BE2C (cell line): Measurements from ENCODE around the gene MRPS11.

Experiments used
- DNase-seq: peaks from one replicate; pipeline ENCODE4 v3.0.0-alpha.2; 2020
- H3K27me3 ChIP-seq: fragments of 250-450 bp; sonication (Bioruptor Pico); 2 replicates; pipeline ENCODE4 v1.5.1; 2020; ENCODE audit warnings: mild to moderate bottlenecking
- H3K36me3 ChIP-seq: fragments of 250-450 bp; sonication (Bioruptor Pico); 2 replicates; pipeline ENCODE4 v1.5.1; 2020; ENCODE audit warnings: mild to moderate bottlenecking
- H3K4me1 ChIP-seq: fragments of 250-450 bp; sonication (Bioruptor Pico); 2 replicates; pipeline ENCODE4 v1.5.1; 2020
- H3K4me3 ChIP-seq: 2 replicates; pipeline ENCODE4 v1.5.1; 2011; ENCODE audit warnings: low read depth, low read length
- H3K9me3 ChIP-seq: fragments of 250-450 bp; sonication (Bioruptor Pico); 2 replicates; pipeline ENCODE4 v1.5.1; 2020
- TF ChIP-seq, protein P1 (sequence below): IDR thresholded peaks from 2 replicates; pipeline ENCODE4 v1.5.1; 2012; ENCODE audit warnings: mild to moderate bottlenecking, low read depth, low read length

MRPS11 gene

DNA sequence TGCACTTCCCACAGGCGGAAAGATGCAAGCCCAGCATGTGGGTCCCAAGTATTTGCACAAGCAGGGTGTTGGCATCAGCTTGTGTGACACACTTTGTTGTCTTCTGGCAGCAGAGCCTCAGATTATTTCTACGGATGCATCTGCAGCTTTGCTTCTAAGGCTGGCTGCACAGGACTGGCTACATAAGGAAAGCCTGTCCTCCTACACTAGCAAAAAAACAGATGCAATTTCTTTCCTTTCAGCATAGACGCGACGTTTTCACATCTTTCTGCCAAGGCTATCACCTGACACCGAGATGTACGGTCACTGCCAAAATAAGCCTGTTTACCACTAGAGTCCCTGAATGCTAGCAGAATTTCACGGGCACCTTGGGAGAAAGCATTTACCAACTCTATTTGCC is 13.5 kb downstream of the MRPS11 start:
- Histone ChIP-seq H3K36me3 (peaks cover 15% of the 10 kb centered on the region), H3K4me1 (peaks cover 3% of the 10 kb centered on the region; the same call in 1 of the 2 replicates), H3K27me3 (no peaks in the 10 kb centered on the region), H3K9me3 (no peaks in the 10 kb centered on the region), H3K4me3 (no peak overlapping the region)
- TF ChIP-seq, protein P1, sequence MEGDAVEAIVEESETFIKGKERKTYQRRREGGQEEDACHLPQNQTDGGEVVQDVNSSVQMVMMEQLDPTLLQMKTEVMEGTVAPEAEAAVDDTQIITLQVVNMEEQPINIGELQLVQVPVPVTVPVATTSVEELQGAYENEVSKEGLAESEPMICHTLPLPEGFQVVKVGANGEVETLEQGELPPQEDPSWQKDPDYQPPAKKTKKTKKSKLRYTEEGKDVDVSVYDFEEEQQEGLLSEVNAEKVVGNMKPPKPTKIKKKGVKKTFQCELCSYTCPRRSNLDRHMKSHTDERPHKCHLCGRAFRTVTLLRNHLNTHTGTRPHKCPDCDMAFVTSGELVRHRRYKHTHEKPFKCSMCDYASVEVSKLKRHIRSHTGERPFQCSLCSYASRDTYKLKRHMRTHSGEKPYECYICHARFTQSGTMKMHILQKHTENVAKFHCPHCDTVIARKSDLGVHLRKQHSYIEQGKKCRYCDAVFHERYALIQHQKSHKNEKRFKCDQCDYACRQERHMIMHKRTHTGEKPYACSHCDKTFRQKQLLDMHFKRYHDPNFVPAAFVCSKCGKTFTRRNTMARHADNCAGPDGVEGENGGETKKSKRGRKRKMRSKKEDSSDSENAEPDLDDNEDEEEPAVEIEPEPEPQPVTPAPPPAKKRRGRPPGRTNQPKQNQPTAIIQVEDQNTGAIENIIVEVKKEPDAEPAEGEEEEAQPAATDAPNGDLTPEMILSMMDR: no peak
- no peak for DNase-seq

DNA sequence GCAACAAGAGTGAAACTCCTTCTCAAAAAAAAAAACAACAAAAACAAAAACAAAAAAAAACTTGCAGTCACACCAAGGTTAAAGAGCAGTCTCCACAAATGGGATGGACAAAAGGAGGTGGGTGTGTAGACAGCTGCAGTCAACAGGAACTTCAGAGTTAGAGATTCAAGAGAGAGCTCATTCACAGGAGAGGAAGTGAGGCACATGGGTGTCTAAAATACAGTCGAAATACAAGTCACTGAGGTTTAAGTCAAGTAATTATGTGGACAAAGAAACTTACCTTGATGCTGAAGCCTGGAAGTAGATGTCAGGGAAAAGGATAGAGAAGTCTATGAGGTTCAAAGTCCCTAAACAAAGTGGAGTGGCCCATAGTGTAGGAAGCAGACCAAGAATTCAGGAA is 14.8 kb downstream of the MRPS11 start:
- H3K36me3 ChIP-seq: peaks cover 10% of the 10 kb centered on the region
- no peaks in the 10 kb centered on the region for H3K27me3 ChIP-seq
- no peaks in the 10 kb centered on the region; the same call in 1 of the 2 replicates for H3K4me1 ChIP-seq
- no peak overlapping the region for H3K4me3 ChIP-seq
- DNase-seq: no peak
- TF ChIP-seq, protein P1: no peak
- H3K9me3 ChIP-seq: no peaks in the 10 kb centered on the region

GRCh38 chr15:88484682-88485331 is 17.3 kb downstream of the MRPS11 start:
- DNase-seq: peak; percentile 23
- Histone ChIP-seq H3K4me3 (no peak overlapping the region), H3K9me3 (no peaks in the 10 kb centered on the region), H3K36me3 (no peaks in the 10 kb centered on the region; the same call in 1 of the 2 replicates), H3K4me1 (no peaks in the 10 kb centered on the region; the same call in 1 of the 2 replicates), H3K27me3 (no peaks in the 10 kb centered on the region)
- TF ChIP-seq, protein P1: no peak

- H3K9me3 ChIP-seq: no peaks in the 10 kb centered on the region
- no peaks in the 10 kb centered on the region for H3K27me3 ChIP-seq
- no peaks in the 10 kb centered on the region; the same call in 1 of the 2 replicates for H3K4me1 ChIP-seq
- H3K4me3 ChIP-seq: no peak overlapping the region
- no peaks in the 10 kb centered on the region for H3K36me3 ChIP-seq
- no peak for DNase-seq
- TF ChIP-seq, protein P1: 0 out of 2 replicates have a peak, but pooled peaks have one; percentile 3
Observed at GRCh38 chr15:88487178-88487795, 19.8 kb downstream of the MRPS11 start.

DNA sequence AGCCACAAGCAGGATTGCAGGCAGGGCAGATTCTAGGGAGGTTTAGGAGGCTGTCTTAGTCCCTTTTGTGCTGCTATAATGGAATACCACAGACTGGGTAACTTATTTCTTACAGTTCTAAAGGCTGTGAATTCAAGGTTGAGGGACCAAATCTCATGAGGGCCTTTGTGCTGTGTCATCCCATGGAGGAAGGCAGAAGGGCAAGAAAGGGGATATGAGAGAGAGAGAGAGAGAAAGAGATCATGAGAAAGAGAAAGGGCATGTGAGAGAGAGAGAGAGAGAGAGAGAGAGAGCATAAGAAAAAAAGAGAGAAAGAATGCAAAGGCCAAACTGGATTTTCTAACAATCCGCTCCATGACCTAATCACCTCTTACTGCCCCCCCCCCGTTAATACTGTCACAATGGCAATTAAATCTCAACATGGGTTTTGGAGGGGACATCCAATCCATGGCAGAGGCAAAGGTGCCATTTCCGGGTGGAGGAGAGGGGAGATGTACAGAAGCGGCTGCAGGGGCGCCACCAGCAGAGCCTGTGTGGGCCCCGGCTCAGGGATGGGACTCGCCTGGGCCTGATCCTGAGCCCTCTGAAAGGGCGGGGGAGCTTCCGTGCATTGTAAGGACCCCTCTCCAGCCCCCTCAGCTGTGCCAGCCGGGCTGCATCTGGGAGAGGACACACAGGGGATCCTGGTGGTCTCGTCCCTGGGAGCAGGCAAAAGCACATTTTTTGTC is 20.5 kb downstream of the MRPS11 start:
- DNase-seq: no peak
- TF ChIP-seq, protein P1: no peak

More for the DNA sequence above, 20.5 kb downstream of the MRPS11 start:
- H3K9me3 ChIP-seq: no peaks in the 10 kb centered on the region
- no peaks in the 10 kb centered on the region for H3K27me3 ChIP-seq
- H3K4me3 ChIP-seq: no peak overlapping the region
- H3K36me3 ChIP-seq: no peaks in the 10 kb centered on the region
- H3K4me1 ChIP-seq: no peaks in the 10 kb centered on the region; the same call in 1 of the 2 replicates
